DMS 273 treated with DMSO at 0.1 percent for 48 hours (cell line): ENCODE results near the gene STK40.

ENCODE experiments used
- DNase-seq: peaks from one replicate; lab custom pipeline; 2025; lab: John Stamatoyannopoulos, UW

STK40 gene

DNA sequence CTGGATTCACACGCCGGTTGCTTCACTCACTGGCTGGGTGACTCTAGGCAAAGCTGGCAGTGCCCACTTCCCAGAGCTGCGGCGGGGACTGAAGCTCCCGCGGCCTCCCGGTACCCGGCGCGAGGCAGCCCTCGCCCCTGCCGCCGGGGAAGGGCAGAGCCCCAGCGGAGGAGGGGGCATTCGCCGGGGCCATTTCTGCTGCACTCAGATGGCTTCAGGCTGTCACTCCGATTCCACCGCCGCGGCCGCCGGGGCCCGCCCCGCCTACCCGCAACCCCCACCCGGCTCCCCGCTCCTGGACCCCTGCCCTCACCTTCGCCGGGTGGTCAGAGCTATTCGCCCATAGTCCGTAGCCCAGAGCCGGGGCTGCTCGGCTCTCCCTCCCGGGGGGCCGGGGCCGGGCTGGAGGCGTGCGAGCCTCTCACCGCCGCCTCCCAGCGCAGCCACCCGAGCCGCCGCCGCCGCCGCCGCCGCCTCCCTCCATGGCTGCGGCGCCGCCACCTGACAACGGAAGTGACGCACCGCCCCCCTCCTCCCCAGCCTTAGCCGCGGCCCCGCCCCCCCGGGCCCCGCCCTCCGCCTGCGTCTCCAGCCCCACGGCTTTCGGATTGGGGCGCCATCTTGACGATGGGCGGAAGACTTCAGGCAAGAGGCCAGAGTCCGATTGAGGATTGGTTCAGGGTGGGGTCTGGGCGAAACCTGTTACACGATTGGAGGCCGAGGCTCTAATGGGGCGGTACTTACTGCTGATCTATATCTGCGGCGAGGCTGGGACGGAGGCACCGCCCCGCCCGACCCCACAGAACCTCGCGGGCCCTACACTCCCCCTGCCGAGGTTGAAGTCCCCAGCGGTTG lies at the start of gene STK40:
Gene STK40, minus strand, starts transcription at position 515 of the 855 bp plus-strand sequence. CDS start 24,592 bp downstream, outside the sequence.
- peak; percentile 97 for DNase-seq

- no peak for DNase-seq
Measured at GRCh38 chr1:36433102-36433501, 47.4 kb upstream of the STK40 start.

- no peak for DNase-seq
Measured at GRCh38 chr1:36432616-36433015, 46.9 kb upstream of the STK40 start.

DNA sequence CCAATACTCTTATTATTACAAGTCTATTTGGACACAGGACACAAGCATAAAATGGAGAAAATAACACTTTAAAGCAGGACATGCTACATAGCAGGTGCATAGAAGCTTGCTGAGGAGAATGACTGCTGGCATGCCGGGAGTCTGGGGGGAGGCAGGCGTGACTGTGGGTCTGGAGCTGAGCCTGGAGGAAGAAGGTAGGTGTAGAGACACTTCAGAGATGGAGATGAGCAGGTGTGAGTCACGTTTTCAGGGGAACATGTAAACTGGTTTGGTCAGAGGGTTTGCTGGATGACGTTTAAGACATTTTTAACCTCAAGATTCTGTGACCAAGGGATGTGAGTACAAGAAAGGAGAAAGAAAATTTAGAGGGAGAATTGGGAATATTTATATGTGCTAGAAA lies 40.1 kb upstream of the STK40 start:
- no peak for DNase-seq

DNA sequence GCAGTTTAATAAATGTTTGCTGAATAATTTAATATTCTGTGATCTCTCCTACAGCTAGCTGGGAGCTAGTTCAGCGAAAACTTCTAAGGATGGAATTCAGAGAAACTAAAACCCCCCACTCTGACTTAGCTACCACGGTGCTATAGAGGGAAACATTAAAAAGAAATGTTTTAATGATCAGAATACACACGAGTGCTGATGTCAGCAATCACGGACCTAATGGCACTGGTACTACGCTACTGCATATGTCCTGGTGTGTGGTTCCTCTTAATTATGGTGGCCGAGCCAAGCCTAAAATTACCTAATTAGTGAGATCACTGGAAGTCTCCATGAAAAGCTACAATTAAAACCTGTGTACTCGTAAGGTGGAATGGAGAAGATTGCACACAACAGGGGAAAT lies 35.9 kb upstream of the STK40 start:
- DNase-seq = no peak

DNA sequence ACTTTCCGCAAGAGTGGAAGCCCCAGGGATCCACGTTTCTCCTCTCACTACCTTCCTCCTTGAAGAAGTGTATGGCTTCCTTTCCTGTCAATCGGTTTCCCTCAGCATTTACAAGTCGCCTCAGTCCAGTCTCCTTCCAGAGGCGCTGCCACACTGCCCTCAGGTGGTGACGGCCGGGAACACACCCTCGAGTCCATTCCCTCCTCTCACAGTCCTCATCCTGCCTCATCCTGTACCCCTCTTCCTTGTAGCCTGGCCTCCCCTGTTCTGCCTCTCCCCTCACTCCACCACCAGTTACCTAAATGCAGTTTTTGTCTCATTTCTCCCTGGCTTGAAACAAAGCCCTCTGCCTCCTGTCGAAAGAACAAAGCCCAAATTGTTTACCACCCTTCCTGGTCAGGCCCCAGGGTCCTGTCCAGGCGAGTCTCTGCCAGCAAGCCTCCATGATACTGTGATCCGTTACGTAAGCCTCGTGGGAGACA lies 35.2 kb upstream of the STK40 start:
- DNase-seq = peak; percentile 35

DNA sequence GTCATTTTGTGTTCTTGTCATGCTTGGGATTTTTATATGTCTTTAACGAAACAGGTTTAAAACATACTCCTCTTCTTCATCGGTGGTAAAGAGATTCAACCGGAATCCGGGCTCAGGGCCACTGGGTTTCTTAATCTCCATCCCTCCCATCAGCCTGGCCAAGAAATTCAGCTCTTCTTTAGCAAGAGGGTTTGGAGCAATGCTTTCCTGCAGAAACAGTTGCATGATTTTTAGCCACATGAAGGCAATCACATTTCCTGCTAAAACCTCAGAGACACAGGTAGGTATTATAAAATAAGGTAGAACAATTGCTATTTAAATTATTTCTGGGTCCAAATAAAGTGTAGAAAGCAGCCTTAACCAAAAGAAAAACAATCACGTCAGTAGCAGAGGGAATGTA lies 34.7 kb upstream of the STK40 start:
- no peak for DNase-seq

DNA sequence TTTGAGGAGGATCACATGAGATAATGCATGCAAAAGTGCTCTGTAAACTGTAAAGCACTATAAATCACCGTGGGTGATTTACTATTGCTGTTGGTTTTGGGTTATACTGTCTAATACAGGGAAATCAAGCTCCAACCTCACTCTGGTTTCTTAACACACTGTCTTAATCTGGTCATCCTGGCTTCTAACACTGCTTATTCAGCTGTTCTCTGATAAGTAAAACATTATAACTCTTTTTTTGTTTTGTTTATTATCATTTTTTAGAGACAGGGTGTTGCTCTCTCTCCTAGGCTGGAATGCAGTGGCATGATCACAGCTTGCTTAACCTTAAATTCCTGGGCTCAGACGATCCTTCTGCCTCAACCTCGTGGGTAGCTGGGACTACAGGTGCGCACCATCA lies 33.8 kb upstream of the STK40 start:
- no peak for DNase-seq

- DNase-seq = no peak
Measured at GRCh38 chr1:36419140-36419539, 33.4 kb upstream of the STK40 start.

- no peak for DNase-seq
Measured at GRCh38 chr1:36417931-36418330, 32.2 kb upstream of the STK40 start.

DNA sequence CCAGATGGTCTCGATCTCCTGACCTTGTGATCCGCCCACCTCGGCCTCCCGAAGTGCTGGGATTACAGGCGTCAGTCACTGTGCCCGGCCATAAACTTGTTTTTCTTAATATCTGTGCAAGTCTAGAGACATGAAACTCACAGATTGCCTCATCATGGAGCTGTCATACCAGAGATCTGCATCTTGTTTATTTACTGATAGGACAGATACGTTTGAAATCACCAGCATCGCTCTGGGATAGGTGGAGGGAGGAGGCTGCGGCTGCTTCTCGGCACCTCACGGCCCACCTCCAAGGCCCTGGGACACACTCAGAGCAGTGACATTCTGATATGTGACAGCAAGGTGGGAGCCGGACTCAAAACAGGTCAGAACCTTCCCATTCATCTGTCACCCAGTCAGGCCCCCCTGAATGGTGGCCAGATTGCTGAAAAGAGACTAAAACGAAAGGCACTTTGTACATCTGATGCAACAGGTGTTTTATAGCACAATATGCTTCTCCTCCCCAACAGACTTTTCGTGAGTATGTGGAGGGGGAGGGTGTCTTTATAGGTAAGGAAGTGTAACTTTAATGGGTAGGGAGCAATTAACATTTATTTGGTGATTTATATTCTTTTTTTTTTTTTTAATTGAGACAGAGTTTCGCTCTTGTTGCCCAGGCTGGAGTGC lies 30.1 kb upstream of the STK40 start:
- no peak for DNase-seq

DNA sequence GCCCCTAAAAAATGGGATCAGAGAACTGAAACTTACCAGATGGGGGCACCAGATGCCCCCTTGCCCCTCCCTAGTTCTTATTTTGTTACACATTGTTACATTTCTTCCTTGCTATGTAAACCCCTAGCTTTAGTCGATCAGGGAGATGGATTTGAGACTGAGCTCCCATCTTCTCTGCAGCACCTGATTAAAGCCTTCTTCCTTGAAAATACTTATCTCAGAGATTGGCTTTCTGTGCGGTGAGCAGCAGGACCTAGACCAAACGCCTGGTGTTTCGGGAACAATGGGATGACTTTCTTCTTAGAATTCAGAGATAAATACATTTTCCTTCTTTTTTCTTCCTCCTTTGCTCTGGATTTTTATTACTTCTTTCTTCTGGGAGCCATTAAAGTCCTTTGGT lies 28.7 kb upstream of the STK40 start:
- DNase-seq = no peak

DNA sequence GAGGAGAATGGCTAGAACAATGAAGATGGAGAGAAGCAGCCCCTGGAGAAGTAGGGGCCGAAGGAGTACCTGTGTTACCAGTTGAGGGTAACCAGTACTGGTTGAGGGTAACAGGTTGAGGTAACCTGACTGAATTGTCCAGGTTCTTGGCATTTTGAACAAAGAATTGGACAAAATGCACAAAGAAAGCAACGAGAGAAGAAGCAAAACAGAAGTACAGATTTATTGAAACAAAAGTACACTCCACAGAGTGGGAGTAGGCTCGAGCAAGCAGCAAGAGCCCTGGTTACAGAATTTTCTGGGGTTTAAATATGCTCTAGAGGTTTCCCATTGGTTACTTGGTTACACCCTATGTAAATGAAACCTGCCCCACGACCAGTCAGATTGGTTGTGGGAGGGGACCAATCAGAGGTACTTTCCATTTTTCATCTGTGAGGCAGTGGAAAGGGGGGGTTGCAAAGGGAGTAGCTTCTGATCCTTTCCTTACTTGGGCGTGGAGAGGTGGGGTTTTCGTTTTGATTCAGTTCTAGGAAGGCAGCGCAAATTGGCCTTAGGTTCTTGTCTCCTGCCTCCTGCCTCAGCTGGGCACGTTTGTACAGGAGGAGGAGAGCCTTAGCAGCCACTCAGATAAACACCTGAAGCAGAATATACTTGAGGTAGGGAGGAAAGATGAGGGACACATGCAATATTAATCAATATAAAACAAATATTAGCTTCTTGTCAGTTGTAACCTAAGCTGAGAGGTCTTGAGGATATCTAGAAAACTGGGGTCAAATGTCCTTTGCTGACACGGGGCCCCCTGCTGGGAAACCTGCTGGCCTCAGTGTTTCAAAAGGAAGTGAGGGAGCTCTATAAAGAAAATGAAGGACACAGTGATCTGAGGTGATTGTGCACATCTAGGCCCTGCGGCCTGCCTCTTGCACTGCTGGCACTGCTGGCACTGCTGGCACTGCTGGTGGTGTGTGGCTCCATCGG lies 26.2 kb upstream of the STK40 start:
- DNase-seq = peak; percentile 31

DNA sequence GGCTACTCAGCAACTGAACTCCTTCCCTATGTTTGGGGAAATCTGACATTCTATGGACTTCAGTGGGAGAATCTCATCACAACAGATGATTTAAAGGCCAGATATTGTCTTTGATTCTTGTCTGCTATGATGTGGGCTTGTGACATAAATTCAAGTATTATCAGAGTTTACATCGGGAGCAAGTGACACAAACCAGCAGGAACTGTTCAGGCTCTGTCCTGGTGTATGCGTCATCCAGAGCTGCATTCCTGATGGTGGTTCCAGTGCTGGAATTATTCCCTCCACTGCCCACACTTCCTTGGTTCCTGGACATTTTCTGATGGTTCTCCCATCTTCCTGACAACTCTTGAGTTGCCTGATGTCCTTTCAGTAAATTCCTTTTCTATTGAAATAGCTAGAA lies 22.8 kb upstream of the STK40 start:
- no peak for DNase-seq

DNA sequence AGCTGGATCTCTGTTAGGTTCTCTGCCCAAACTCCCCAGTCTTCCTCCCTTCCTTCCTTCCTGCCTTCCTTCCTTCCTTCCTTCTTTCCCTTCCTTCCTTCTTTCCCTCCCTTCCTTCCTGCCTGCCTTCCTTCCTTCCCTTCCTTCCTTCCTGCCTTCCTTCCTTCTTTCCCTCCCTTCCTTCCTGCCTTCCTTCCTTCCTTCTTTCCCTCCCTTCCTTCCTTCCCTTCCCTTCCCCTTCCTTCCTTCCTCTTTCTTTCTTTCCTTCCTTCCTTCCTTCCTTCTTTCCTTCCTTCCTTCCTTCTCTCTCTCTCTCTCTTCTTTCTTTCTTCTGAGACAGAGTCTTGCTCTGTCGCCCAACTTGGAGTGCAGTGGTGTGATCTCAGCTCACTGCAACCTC lies 20.7 kb upstream of the STK40 start:
- DNase-seq = no peak

GRCh38 chr1:36402504-36402890 lies 16.8 kb upstream of the STK40 start:
- no peak for DNase-seq

GRCh38 chr1:36401602-36402503 lies 16.1 kb upstream of the STK40 start:
- no peak for DNase-seq

DNA sequence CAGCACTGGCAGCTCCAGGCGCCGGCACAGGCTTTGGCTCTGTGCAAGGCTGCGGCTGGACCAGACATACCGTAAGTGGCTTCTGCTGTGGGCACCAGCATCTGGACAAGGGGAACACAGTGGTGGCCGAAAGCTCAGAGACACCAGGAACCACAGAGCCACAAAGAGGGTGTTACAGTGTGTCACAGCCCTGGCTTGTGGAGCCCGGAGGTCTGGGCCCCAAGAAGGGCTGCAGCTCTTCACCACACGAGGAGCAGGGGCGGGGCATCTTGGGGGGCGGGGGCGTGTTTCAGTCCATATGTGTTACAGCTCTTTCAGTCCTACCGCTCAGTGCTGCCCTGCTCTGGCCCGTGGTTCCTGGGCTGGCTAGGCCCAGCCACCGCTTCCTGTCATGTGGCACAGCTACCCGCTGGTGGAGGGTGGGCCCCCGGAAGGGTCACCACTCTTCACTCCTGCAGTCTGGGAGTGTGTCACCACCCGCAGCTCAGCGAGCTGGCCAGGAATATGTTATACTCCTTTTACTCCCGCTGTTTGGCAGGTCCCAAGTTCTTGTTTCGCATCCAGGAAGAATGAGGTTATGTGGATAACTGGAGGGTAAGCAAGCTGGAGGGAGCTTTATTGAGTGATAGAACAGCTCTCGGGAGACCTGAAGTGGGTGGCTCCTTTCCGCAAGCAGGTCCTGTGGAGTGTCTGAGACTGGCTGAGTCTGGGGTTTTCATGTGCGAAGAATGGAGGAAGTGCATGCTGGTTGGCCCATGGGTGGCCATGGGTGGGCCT lies 15.3 kb upstream of the STK40 start:
- DNase-seq = peak; percentile 33

- DNase-seq = no peak
Measured at GRCh38 chr1:36400514-36400824, 14.7 kb upstream of the STK40 start.

DNA sequence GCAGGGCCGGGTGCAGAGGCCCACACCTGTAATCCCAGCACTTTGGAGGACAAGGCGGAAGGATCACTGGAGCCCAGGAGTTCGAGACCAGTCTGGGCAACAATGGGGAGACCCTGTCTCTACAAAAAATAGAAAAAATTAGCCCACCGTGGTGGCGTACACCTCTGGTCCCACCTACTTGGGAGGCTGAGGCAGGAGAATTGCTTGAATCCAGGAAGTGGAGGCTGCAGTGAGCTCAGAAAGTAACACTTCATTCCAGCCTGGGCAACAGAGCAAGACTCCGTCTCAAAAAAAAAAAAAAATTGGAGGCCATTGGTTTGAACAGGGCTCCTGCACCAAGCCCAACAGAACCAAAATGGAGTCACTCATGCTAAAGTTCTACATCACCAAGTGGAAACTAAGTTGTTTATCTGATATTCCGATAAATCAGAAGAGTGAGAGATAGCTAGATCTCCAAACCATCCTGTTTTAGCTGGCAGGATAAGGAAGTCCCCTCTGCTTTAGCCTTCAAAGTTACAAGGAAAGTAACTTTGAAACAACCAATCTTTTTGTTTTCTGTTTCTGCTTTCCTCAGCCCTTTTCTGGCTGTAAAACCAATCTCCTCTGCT lies 12.8 kb upstream of the STK40 start:
- no peak for DNase-seq
